WERI-Rb-1 (cell line): ENCODE results near the gene TBC1D1.

ENCODE experiments used
- DNase-seq: peaks from one replicate; pipeline ENCODE4 v3.0.0-alpha.2; 2020
- H3K27ac ChIP-seq: fragments of 250-450 bp; sonication (Bioruptor Pico); 2 replicates; pipeline ENCODE4 v1.5.1; 2020; ENCODE audit warnings: mild to moderate bottlenecking, moderate library complexity
- H3K27me3 ChIP-seq: fragments of 250-450 bp; sonication (Bioruptor Pico); 2 replicates; pipeline ENCODE4 v1.5.1; 2021; ENCODE audit warnings: mild to moderate bottlenecking, low read depth, moderate library complexity; ENCODE audit not compliant: insufficient read depth, severe bottlenecking
- H3K36me3 ChIP-seq: fragments of 250-450 bp; sonication (Bioruptor Pico); 2 replicates; pipeline ENCODE4 v1.5.1; 2020; ENCODE audit warnings: mild to moderate bottlenecking, moderate library complexity
- H3K4me3 ChIP-seq: 2 replicates; pipeline ENCODE4 v1.5.1; 2011; ENCODE audit warnings: low read depth, mild to moderate bottlenecking, control low read depth, low read length
- H3K9me3 ChIP-seq: fragments of 250-450 bp; sonication (Bioruptor Pico); 2 replicates; pipeline ENCODE4 v1.5.1; 2021; ENCODE audit warnings: mild to moderate bottlenecking, moderate library complexity; ENCODE audit not compliant: severe bottlenecking
- TF ChIP-seq, protein P1 (sequence below): IDR thresholded peaks from 2 replicates; pipeline ENCODE4 v1.5.1; 2011; ENCODE audit warnings: low read depth, mild to moderate bottlenecking, control low read depth, inconsistent platforms, low read length

Gene TBC1D1

DNA sequence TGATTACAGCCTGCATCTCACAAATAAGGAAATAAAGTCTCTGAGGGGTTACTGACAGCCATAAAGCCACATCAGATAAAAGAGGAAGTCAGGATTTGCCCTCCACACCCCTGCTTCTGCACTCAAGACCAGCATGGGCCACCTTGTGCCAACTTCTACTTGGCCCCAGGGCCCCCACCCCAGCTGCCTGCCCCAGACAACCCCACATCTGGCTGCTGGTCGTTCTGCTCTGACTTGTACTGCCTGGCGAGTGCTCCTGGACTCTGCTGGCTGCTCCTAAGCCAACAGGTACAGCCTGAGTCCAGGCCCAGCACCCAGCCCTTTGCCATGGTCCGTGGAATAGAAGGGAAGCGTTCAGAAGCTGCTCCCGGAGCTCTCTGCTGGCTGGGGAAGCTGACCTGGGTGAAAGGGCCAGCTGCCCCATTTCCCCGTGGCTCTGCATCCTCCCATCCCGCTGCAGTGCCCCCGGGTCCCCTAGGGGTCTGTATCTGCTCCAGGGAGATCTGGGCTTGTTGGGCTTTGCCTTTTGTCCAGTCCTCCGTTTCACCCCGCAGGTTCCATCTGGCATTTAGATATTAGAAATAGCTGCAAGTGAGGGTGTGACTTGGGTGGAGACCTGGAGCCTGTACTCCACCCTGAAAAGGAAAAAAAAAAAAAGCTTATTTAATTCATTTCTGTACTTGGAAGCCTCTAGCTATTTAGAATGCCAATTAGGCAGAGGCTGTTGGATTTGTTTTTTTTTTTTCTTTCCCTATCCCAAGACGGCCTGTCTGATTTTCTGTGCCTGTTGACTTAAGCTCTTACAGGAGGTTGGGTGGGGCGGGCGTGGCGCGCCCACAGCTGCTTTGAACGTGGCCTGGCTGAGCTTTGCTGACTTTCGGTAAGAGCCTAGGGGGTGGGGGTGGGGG is 264.1 kb downstream of the TBC1D1 start:
- DNase-seq, result no peak
- TF ChIP-seq, protein P1, sequence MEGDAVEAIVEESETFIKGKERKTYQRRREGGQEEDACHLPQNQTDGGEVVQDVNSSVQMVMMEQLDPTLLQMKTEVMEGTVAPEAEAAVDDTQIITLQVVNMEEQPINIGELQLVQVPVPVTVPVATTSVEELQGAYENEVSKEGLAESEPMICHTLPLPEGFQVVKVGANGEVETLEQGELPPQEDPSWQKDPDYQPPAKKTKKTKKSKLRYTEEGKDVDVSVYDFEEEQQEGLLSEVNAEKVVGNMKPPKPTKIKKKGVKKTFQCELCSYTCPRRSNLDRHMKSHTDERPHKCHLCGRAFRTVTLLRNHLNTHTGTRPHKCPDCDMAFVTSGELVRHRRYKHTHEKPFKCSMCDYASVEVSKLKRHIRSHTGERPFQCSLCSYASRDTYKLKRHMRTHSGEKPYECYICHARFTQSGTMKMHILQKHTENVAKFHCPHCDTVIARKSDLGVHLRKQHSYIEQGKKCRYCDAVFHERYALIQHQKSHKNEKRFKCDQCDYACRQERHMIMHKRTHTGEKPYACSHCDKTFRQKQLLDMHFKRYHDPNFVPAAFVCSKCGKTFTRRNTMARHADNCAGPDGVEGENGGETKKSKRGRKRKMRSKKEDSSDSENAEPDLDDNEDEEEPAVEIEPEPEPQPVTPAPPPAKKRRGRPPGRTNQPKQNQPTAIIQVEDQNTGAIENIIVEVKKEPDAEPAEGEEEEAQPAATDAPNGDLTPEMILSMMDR, result no peak

DNA sequence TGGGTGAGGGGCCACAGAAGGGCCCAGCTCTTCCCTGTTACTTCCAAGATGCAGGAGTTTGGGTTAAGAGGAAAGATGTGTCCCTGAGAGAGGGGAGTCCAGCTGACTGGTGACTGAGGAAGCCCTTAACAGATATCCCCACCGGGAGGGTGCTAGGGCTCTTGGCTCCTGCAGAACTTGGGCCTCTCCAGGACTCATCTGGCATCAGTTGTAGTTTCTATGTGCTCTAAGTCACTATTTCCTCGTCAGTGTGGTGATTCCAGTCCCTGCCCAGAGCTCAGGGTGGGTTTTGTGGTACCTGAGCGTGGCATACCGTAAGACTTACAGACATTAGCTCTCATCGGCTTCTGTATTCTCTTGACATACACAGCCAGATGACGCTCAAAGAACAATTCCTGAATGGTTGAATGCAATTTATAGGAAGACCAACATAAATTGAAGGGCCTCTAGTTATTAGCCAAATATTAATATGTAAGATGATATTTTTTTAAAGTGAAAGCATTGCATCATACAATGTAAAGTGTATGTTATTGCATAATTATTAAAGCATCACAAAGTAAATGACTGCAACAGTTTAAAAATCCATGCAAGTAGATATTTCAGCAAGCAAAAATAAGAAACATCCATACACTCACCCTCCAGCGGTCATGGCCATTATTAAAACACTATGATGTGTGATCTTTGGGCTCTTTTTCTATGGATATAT is 264.9 kb downstream of the TBC1D1 start:
- peaks cover 2% of the 10 kb centered on the region for H3K9me3 ChIP-seq
- DNase-seq, result no peak
- H3K27ac ChIP-seq, result no peak overlapping the region
- H3K36me3 ChIP-seq, result no peaks in the 10 kb centered on the region
- no peak overlapping the region for H3K4me3 ChIP-seq
- TF ChIP-seq, protein P1, result no peak
- H3K27me3 ChIP-seq, result no peaks in the 10 kb centered on the region

More for the DNA sequence above, 264.1 kb downstream of the TBC1D1 start:
- Histone ChIP-seq H3K27me3 (no peaks in the 10 kb centered on the region), H3K4me3 (no peak overlapping the region), H3K36me3 (no peaks in the 10 kb centered on the region), H3K27ac (no peak overlapping the region), H3K9me3 (peaks cover 2% of the 10 kb centered on the region)

DNA sequence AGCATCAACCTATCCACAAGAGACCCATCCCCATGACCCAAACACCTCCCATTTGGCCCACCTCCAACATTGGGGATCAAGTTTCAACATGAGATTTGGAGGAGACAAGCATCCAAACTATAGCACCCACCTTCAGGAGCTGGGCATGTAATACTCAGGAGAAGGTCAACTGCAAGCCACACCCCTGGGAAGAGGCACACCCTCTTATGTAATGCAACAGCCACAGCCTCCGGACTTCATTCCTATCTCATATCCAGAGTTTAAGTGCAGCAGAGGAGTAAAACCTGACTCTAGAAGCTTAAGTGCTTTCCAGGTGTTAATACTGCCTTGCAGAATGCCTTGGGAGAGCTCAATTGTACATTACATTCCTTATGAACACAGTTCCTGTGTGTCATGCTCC is 266.7 kb downstream of the TBC1D1 start:
- DNase-seq, result no peak
- no peak overlapping the region for H3K4me3 ChIP-seq
- no peak overlapping the region for H3K27ac ChIP-seq
- TF ChIP-seq, protein P1, result no peak
- no peaks in the 10 kb centered on the region for H3K36me3 ChIP-seq
- no peaks in the 10 kb centered on the region for H3K9me3 ChIP-seq
- H3K27me3 ChIP-seq, result no peaks in the 10 kb centered on the region

DNA sequence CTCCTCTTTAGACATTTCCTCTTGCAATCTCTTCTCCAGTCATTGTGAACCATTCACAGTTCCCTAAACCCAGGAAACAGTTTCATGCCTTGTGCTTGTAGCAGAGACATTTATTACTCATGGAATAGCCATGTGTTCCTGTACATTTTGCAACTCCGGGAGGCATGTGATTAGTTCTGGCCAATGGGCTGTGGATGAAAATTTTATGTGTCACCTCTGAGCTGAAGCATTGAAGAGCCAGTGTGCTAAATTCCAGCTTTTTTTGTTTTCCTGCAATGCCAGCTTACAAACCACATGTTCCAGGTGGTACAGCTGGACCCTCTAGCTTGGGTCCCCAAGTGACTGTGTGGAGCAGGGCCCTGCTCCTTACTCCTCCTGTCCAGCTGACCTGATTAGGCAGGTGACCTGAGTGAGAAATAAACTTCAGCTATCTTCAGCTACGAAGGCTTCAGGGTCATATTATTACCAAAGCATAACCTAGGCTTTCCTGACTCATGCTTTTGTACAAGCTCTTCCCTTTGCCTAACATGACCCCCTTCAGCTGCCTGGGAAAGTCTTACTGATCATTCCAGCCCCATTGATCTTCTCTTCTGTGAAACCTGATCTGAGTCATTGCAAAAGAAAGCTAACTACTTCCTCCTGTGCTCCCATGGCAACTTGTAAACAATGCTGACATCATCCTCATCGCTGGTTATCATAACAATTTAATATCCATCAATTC is 269.8 kb downstream of the TBC1D1 start:
- H3K27ac ChIP-seq, result no peak overlapping the region
- TF ChIP-seq, protein P1, result no peak
- no peak for DNase-seq

DNA sequence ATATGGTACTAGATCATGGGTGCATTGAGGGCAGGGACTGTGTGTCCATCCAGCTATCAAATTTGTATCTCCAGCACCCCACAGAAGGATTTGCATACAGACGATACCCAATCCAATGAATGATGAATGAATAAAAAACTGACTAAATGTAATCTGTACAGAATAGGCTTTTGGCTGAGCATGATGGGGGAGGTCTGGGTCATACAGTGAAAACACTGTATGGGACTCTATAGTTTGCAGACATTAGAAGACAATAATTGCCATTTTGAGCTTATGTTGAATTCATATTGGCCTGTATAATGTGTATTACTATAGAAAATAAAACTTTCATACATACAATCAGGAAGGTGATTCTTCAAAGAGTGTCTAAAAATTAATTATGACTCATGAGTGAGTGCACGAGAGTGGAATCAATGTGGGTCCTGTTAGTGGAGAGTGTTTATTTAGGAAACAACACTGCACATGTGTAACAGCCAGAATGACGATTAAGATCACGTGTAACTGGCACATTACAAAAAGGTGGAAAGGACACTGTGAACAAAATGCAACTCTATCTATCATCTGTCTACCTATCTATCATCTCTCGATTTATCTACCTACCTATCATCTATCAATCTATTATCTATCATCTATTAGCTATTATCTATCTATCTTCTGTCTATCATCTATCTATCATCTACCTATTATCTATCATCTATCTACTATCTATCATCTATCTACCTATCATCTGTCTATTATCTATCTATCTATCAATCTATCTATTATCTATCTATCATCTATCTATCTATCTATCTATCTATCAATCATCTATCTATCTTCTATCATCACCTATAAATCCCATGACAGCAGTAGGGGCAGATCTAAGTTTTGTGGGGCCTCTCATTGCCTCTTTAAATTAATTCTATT is 270.6 kb downstream of the TBC1D1 start:
- no peak overlapping the region for H3K27ac ChIP-seq
- no peaks in the 10 kb centered on the region for H3K36me3 ChIP-seq
- H3K27me3 ChIP-seq, result no peaks in the 10 kb centered on the region
- no peak for DNase-seq
- peaks cover 7% of the 10 kb centered on the region for H3K9me3 ChIP-seq
- TF ChIP-seq, protein P1, result no peak
- no peak overlapping the region for H3K4me3 ChIP-seq

More for the DNA sequence above, 269.8 kb downstream of the TBC1D1 start:
- H3K9me3 ChIP-seq, result peaks cover 7% of the 10 kb centered on the region
- H3K36me3 ChIP-seq, result no peaks in the 10 kb centered on the region
- H3K27me3 ChIP-seq, result no peaks in the 10 kb centered on the region
- H3K4me3 ChIP-seq, result no peak overlapping the region
